Endothelial cell of umbilical vein (primary cell): Measurements from ENCODE around the gene PLCB4. TPM values are rescaled to one million over a fixed set of nuclear protein-coding genes. Genes with fewer than 3 reads are reported as not detected.

Experiments used
- BruUV-seq: library from RNA; stranded (reverse); fragments of 400-500 nt; replicated peaks from 2 replicates; lab custom pipeline; 2021; lab: Mats Ljungman, UMichigan
- CTCF ChIA-PET: fragments of 300-600, 350-600 bp; sonication (Branson Sonifier 250); formaldehyde crosslinking; loops from one replicate; lab custom pipeline; 2021; ENCODE audit warnings: antibody characterized with exemption, inconsistent platforms; lab: Charles Lee
- POLR2A ChIA-PET: fragments of 300-600, 350-600 bp; sonication (Branson Sonifier 250); formaldehyde crosslinking; loops from one replicate; lab custom pipeline; 2021; ENCODE audit warnings: antibody characterized with exemption, inconsistent platforms; lab: Charles Lee
- DNase-seq: peaks from one replicate; pipeline ENCODE4 v3.0.0-alpha.2; 2011; ENCODE audit warnings: low read depth, low spot score
- FAIRE-seq: peaks from 2 replicates; lab custom pipeline; 2011; peaks lifted over from hg19 to GRCh38; lab: Jason Lieb, UNC
- H2AFZ ChIP-seq: 2 replicates; pipeline ENCODE4 v1.6.0; 2012; ENCODE audit warnings: low read depth, low read length, control low read depth, inconsistent platforms
- H3K27ac ChIP-seq: 2 replicates; pipeline ENCODE4 v1.5.1; 2011; ENCODE audit warnings: low read depth, mild to moderate bottlenecking, control low read depth, low read length, moderate library complexity; ENCODE audit not compliant: insufficient read depth
- H3K27me3 ChIP-seq, 2 experiments: 2 replicates each; pipeline versions ENCODE4 v1.6.0 to v1.6.1; 2011; ENCODE audit warnings: low read length in 2 of 2, mixed read lengths in 1 of 2; ENCODE audit not compliant: control insufficient read depth in 2 of 2, insufficient read depth in 2 of 2
- H3K36me3 ChIP-seq, 2 experiments: 2 replicates in 1 of 2; 3 replicates in 1 of 2; pipeline ENCODE4 v1.5.1; 2011; ENCODE audit warnings: low read length in 2 of 2, mild to moderate bottlenecking in 1 of 2, moderate library complexity in 1 of 2; ENCODE audit not compliant: control insufficient read depth in 2 of 2, insufficient read depth in 2 of 2; ENCODE audit errors: extremely low read depth in 1 of 2
- H3K4me1 ChIP-seq: 3 replicates; pipeline ENCODE4 v1.5.1; 2011; ENCODE audit warnings: mild to moderate bottlenecking, low read length; ENCODE audit not compliant: control insufficient read depth, insufficient read depth; ENCODE audit errors: extremely low read depth
- H3K4me2 ChIP-seq: 2 replicates; pipeline ENCODE4 v1.6.1; 2011; ENCODE audit warnings: low read length, control low read depth, mixed read lengths; ENCODE audit not compliant: insufficient read depth
- H3K4me3 ChIP-seq, 3 experiments: fragments of 200-600 bp in 1 of 3; sonication (generic), shearing (Covaris generic) in 1 of 3; replicated peaks in 1 of 3; 2 replicates each; pipeline ENCODE4 v1.5.1; 2011 to 2016; ENCODE audit warnings: control low read depth in 3 of 3, low read length in 3 of 3, mild to moderate bottlenecking in 2 of 3, inconsistent platforms in 1 of 3, low read depth in 1 of 3, moderate library complexity in 1 of 3; ENCODE audit not compliant: insufficient read depth in 1 of 3
- H3K79me2 ChIP-seq: 2 replicates; pipeline ENCODE4 v1.6.0; 2012; ENCODE audit warnings: low read length, inconsistent platforms; ENCODE audit not compliant: control insufficient read depth, insufficient read depth
- H3K9ac ChIP-seq: replicated peaks from 2 replicates; pipeline ENCODE3; 2011; ENCODE audit warnings: low read length, control low read depth; ENCODE audit not compliant: insufficient read depth; ENCODE audit errors: extremely low read depth
- H3K9me1 ChIP-seq: replicated peaks from 3 replicates; pipeline ENCODE4 v1.6.0; 2011; ENCODE audit warnings: mild to moderate bottlenecking, low read length; ENCODE audit not compliant: control insufficient read depth, insufficient read depth; ENCODE audit errors: extremely low read depth
- H3K9me3 ChIP-seq: replicated peaks from 2 replicates; pipeline ENCODE4 v1.5.1; 2012; ENCODE audit warnings: low read length, inconsistent platforms; ENCODE audit not compliant: control insufficient read depth, insufficient read depth
- H4K20me1 ChIP-seq: replicated peaks from 2 replicates; pipeline ENCODE3; 2011; ENCODE audit warnings: mild to moderate bottlenecking, low read length; ENCODE audit not compliant: control insufficient read depth, insufficient read depth; ENCODE audit errors: extremely low read depth
- EZH2 ChIP-seq: IDR thresholded peaks from 2 replicates; pipeline ENCODE4 v1.6.1; 2012; ENCODE audit warnings: borderline replicate concordance, low read depth, mild to moderate bottlenecking, moderate library complexity, low read length, inconsistent platforms; ENCODE audit not compliant: severe bottlenecking
- FOS ChIP-seq: IDR thresholded peaks from 2 replicates; pipeline ENCODE4 v1.6.1; 2011; ENCODE audit warnings: mild to moderate bottlenecking, low read length, moderate library complexity, borderline replicate concordance; ENCODE audit not compliant: insufficient read depth
- GATA2 ChIP-seq: IDR thresholded peaks from 2 replicates; pipeline ENCODE4 v1.7.0; 2011; ENCODE audit warnings: low read depth, mild to moderate bottlenecking, moderate library complexity, mixed read lengths, low read length; ENCODE audit not compliant: insufficient read length, insufficient read depth
- JUN ChIP-seq: IDR thresholded peaks from 2 replicates; pipeline ENCODE4 v1.6.1; 2011; ENCODE audit warnings: borderline replicate concordance, low read depth; ENCODE audit not compliant: insufficient read length, insufficient read depth
- MYC ChIP-seq: IDR thresholded peaks from one replicate; pipeline ENCODE4 v1.6.1; 2011; ENCODE audit warnings: mild to moderate bottlenecking, low read depth, low read length
- POLR2A ChIP-seq: IDR thresholded peaks from 2 replicates; pipeline ENCODE4 v1.6.1; 2012; ENCODE audit warnings: low read depth, mild to moderate bottlenecking, control low read depth, low read length
- POLR2AphosphoS5 ChIP-seq: IDR thresholded peaks from 2 replicates; pipeline ENCODE4 v1.6.1; 2012; ENCODE audit warnings: low read depth, mild to moderate bottlenecking, control low read depth, low read length, moderate library complexity; ENCODE audit not compliant: insufficient read depth
- dilution Hi-C: fragments of 300-500 bp; cut with MboI; formaldehyde crosslinking; loops from one replicate; pipeline ENCODE4 v1.15.0; 2019; ENCODE audit warnings: low sequenced_read_pairs; ENCODE audit not compliant: extremely low pct_ligation_motif_present
- intact Hi-C: fragments of 100-400 bp; cut with micrococcal nuclease; formaldehyde crosslinking; loops from one replicate; pipeline ENCODE4 v1.10.0; 2022
- polyA plus RNA-seq, 4 experiments: library from polyadenylated mRNA; depleted of rRNA in 3 of 4; stranded (reverse) in 3 of 4; unstranded in 1 of 4; fragments of >200 nt; gene quantifications; 2 replicates each; pipeline versions ENCODE4 v1.2.1 to v1.2.3, GENCODE V29; 2011 to 2012; ENCODE audit warnings: missing spikeins in 1 of 4
- total RNA-seq: library from RNA; stranded (reverse); gene quantifications from 2 replicates; pipeline ENCODE4 v1.2.3, GENCODE V29; 2021
- TF ChIP-seq, protein P1 (sequence below), 2 donors: IDR thresholded peaks; 1 replicate in 1 of 2; 2 replicates in 1 of 2; pipeline ENCODE4 v1.5.1; 2011; ENCODE audit warnings: low read length in 2 of 2, mild to moderate bottlenecking in 2 of 2, moderate library complexity in 2 of 2, control low read depth in 1 of 2, inconsistent platforms in 1 of 2, low read depth in 1 of 2; ENCODE audit not compliant: insufficient read depth in 1 of 2; ENCODE audit errors: extremely low read depth in 1 of 2
- TF ChIP-seq, protein P2 (sequence below): IDR thresholded peaks from 2 replicates; pipeline ENCODE4 v1.6.1; 2011; ENCODE audit not compliant: insufficient read depth, insufficient read length

PLCB4 gene
- total and polyA plus RNA-seq, 2 donors (not counting 3 experiments of a cell fraction or from before 2014, with no cell fraction given): 0.37 to 1.7 TPM

DNA sequence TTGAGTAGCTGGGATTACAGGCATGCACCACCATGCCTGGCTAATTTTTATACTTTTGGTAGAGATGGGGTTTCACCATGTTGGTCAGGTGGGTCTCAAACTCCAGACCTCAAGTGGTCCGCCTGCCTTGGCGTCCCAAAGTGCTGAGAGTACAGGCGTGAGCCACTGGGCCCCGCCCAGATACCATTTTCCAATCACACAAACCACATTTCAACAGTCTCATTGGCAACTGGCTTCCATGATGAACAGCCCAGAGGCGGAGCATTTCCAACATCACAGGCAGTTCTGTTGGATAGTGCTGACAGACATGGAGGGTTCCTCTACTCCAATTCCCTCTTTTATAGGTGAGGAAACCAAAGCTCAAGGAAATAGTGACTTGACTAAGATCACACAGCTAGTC, 43.9 kb upstream of the PLCB4 start:
- CTCF ChIA-PET: no interaction called here
- FAIRE-seq: no peak

More for the DNA sequence above, 43.9 kb upstream of the PLCB4 start:
- DNase-seq: no peak
- Histone ChIP-seq H4K20me1 (no peaks in the 10 kb centered on the region), H3K27ac (no peak overlapping the region), H3K27me3 (no peaks in the 10 kb centered on the region), H3K4me3 (no peak overlapping the region), H3K79me2 (no peaks in the 10 kb centered on the region), H3K9me1 (no peaks in the 10 kb centered on the region), H3K36me3 (no peaks in the 10 kb centered on the region), H2AFZ (no peak overlapping the region), H3K9me3 (no peaks in the 10 kb centered on the region), H3K9ac (no peak overlapping the region), H3K4me2 (no peak overlapping the region), H3K4me1 (no peaks in the 10 kb centered on the region)
- POLR2A ChIA-PET: no interaction called here
- no peak for TF ChIP-seq POLR2A
- no peak for TF ChIP-seq EZH2
- TF ChIP-seq JUN: no peak
- TF ChIP-seq POLR2AphosphoS5: no peak
- TF ChIP-seq, protein P1, sequence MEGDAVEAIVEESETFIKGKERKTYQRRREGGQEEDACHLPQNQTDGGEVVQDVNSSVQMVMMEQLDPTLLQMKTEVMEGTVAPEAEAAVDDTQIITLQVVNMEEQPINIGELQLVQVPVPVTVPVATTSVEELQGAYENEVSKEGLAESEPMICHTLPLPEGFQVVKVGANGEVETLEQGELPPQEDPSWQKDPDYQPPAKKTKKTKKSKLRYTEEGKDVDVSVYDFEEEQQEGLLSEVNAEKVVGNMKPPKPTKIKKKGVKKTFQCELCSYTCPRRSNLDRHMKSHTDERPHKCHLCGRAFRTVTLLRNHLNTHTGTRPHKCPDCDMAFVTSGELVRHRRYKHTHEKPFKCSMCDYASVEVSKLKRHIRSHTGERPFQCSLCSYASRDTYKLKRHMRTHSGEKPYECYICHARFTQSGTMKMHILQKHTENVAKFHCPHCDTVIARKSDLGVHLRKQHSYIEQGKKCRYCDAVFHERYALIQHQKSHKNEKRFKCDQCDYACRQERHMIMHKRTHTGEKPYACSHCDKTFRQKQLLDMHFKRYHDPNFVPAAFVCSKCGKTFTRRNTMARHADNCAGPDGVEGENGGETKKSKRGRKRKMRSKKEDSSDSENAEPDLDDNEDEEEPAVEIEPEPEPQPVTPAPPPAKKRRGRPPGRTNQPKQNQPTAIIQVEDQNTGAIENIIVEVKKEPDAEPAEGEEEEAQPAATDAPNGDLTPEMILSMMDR (IDR thresholded peaks at IDR 0.05; ENCODE audit: extremely low read depth in 1 of 2, insufficient read depth in 1 of 2, low read depth in 1 of 2, low read length in 2 of 2): no peak
- no peak for TF ChIP-seq MYC
- no peak for TF ChIP-seq FOS
- no peak for TF ChIP-seq GATA2
- TF ChIP-seq, protein P2, sequence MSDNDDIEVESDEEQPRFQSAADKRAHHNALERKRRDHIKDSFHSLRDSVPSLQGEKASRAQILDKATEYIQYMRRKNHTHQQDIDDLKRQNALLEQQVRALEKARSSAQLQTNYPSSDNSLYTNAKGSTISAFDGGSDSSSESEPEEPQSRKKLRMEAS: no peak
- intact Hi-C loops: no loop called here
- dilution Hi-C loops: no loop called here
- BruUV-seq: no TSS peak
